Stimulated activated CD8-positive, alpha-beta memory T cell treated with anti-CD3 and anti-CD28 coated beads, Interleukin-12 subunit alpha, Interleukin-12 subunit beta, amount 100 ng/mL, for 24 hours (primary cell): ENCODE results near the gene REXO5.
"Not testable (repeated sequence)": the region's sequence is repeated elsewhere in the genome, so short reads cannot be mapped to it uniquely, and the experiment has no call there.

Experiments used
- DNase-seq: peaks from one replicate; pipeline ENCODE4 v3.0.0-alpha.2; 2020; ENCODE audit errors: extremely low read depth

REXO5 gene

GRCh38 chr16:20806168-20807050, at the start of gene REXO5, which contains the start of gene ERI2:
REXO5 (plus strand) TSS chr16:20806527; CDS start chr16:20806954, 427 bp downstream.
ERI2 (minus strand) TSS chr16:20806472; CDS start chr16:20806430, 42 bp downstream.
- peak; percentile 53 for DNase-seq

GRCh38 chr16:20760346-20760745, 46.0 kb upstream of the REXO5 start:
- no peak for DNase-seq

GRCh38 chr16:20761175-20761574, 45.2 kb upstream of the REXO5 start:
- DNase-seq: no peak

GRCh38 chr16:20762404-20763123, 43.8 kb upstream of the REXO5 start:
- DNase-seq: no peak

- no peak for DNase-seq
Measured at GRCh38 chr16:20763461-20764232, 42.7 kb upstream of the REXO5 start, which contains the start of gene ACSM3. ACSM3 (plus strand) TSS chr16:20764014; CDS start chr16:20770035, 6,021 bp downstream.

GRCh38 chr16:20764448-20764847, 41.9 kb upstream of the REXO5 start:
- DNase-seq: not testable (repeated sequence)

- no peak for DNase-seq
Measured at GRCh38 chr16:20765732-20766131, 40.6 kb upstream of the REXO5 start.

- no peak for DNase-seq
Measured at GRCh38 chr16:20766294-20766693, 40.0 kb upstream of the REXO5 start.

GRCh38 chr16:20767577-20767976, 38.8 kb upstream of the REXO5 start:
- no peak for DNase-seq

GRCh38 chr16:20768121-20768520, 38.2 kb upstream of the REXO5 start:
- no peak for DNase-seq

- no peak for DNase-seq
Measured at GRCh38 chr16:20768818-20769217, 37.5 kb upstream of the REXO5 start.

- DNase-seq: no peak
Measured at GRCh38 chr16:20773679-20774078, 32.6 kb upstream of the REXO5 start.

GRCh38 chr16:20774703-20775362, 31.5 kb upstream of the REXO5 start:
- peak; percentile 7 for DNase-seq

- DNase-seq: no peak
Measured at GRCh38 chr16:20781697-20782096, 24.6 kb upstream of the REXO5 start.

GRCh38 chr16:20782470-20782869, 23.9 kb upstream of the REXO5 start:
- no peak for DNase-seq

- no peak for DNase-seq
Measured at GRCh38 chr16:20784204-20784603, 22.1 kb upstream of the REXO5 start.

GRCh38 chr16:20789130-20789529, 17.2 kb upstream of the REXO5 start:
- no peak for DNase-seq

- DNase-seq: no peak
Measured at GRCh38 chr16:20791923-20792612, 14.3 kb upstream of the REXO5 start.

- no peak for DNase-seq
Measured at GRCh38 chr16:20798364-20798763, 8.0 kb upstream of the REXO5 start.

- DNase-seq: no peak
Measured at GRCh38 chr16:20799599-20799998, 6.7 kb upstream of the REXO5 start.

- DNase-seq: no peak
Measured at GRCh38 chr16:20801278-20801677, 5.0 kb upstream of the REXO5 start.
